MCF 10A (cell line): ENCODE results near the gene PARD3B. TPM values are rescaled to one million over a fixed set of nuclear protein-coding genes. Genes with fewer than 3 reads are reported as not detected.

Experiments
- BruUV-seq: library from RNA; stranded (reverse); fragments of 400-500 nt; replicated peaks from 2 replicates; lab custom pipeline; 2021; lab: Mats Ljungman, UMichigan
- CTCF ChIA-PET: fragments of 300-600 bp; sonication (Branson Sonifier 250); formaldehyde crosslinking; extraction: SDS; loops from one replicate; lab custom pipeline; 2021; ENCODE audit warnings: antibody characterized with exemption, inconsistent platforms; lab: Yijun Ruan, JAX
- POLR2A ChIA-PET: fragments of 300-600, 350-650 bp; sonication (Branson Sonifier 250); formaldehyde crosslinking; extraction: SDS; loops from one replicate; lab custom pipeline; 2020; ENCODE audit warnings: antibody characterized with exemption, inconsistent platforms; lab: Yijun Ruan, JAX
- DNase-seq: peaks from one replicate; pipeline ENCODE4 v3.0.0-alpha.2; 2018; ENCODE audit not compliant: unreplicated experiment
- H3K27ac Mint-ChIP-seq: one replicate; pipeline ENCODE4 v1.8.0; 2022; ENCODE audit warnings: mild to moderate bottlenecking, low read depth, mixed read lengths; ENCODE audit not compliant: unreplicated experiment
- H3K27me3 Mint-ChIP-seq: one replicate; pipeline ENCODE4 v1.8.0; 2022; ENCODE audit warnings: mixed read lengths; ENCODE audit not compliant: insufficient read depth, unreplicated experiment
- H3K36me3 Mint-ChIP-seq: one replicate; pipeline ENCODE4 v1.8.0; 2022; ENCODE audit warnings: mild to moderate bottlenecking, moderate library complexity, mixed read lengths; ENCODE audit not compliant: insufficient read depth, unreplicated experiment
- H3K4me1 Mint-ChIP-seq: one replicate; pipeline ENCODE4 v1.8.0; 2022; ENCODE audit warnings: mixed read lengths; ENCODE audit not compliant: insufficient read depth, unreplicated experiment
- H3K4me3 Mint-ChIP-seq: one replicate; pipeline ENCODE4 v1.8.0; 2022; ENCODE audit warnings: mild to moderate bottlenecking, moderate library complexity, mixed read lengths; ENCODE audit not compliant: unreplicated experiment
- H3K9me3 Mint-ChIP-seq: one replicate; pipeline ENCODE4 v1.8.0; 2022; ENCODE audit warnings: mixed read lengths; ENCODE audit not compliant: unreplicated experiment
- intact Hi-C: fragments of 100-400 bp; cut with micrococcal nuclease; formaldehyde crosslinking; loops from 2 replicates; pipeline ENCODE4 v1.14.1; 2022
- total RNA-seq: library from RNA; stranded (reverse); gene quantifications from 2 replicates; pipeline ENCODE4 v1.2.3, GENCODE V29; 2022
- TF ChIP-seq, protein P1 (sequence below): fragments of 200-600 bp; IDR thresholded peaks from one replicate; pipeline ENCODE4 v1.8.0; 2022; ENCODE audit warnings: antibody characterized with exemption, mild to moderate bottlenecking; ENCODE audit not compliant: unreplicated experiment

The PARD3B gene
- total RNA-seq, 1 experiment from 2014 or later = 11.6 TPM

DNA sequence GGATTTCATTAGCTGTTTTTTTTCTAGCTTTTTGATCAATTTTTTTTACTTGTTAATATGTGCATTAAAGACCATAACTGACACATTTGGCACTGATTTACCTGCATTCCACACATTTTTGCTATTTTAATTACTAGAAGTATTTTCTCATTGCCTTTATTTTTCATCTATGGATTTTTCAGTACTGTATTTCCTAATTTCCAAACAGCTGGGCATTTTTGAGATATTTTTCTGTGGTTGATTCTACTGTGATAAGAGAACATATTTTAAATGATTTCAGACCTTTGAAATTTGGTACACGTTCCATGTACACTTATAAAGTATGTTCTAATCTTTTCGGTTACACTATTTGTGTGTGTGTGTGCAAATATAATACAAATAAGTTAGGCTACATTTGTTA is 135.3 kb downstream of the PARD3B start:
- Mint-ChIP-seq H3K4me1 (peaks cover 13% of the 10 kb centered on the region), H3K36me3 (no peaks in the 10 kb centered on the region), H3K27me3 (no peaks in the 10 kb centered on the region), H3K27ac (no peak overlapping the region), H3K9me3 (no peaks in the 10 kb centered on the region), H3K4me3 (no peak overlapping the region)
- intact Hi-C loops = no loop called here
- ChIA-PET POLR2A (interaction anchor here (0.9 to 1.8 kb wide), 4 partner anchors 11 to 135 kb away, joined by 3 to 6 read pairs (median 4); no protein-coding TSS in a partner anchor), CTCF (interaction anchor here (0.6 kb wide), 2 partner anchors 9 to 14 kb away, joined by 3 read pairs; no protein-coding TSS in a partner anchor)
- TF ChIP-seq, protein P1, sequence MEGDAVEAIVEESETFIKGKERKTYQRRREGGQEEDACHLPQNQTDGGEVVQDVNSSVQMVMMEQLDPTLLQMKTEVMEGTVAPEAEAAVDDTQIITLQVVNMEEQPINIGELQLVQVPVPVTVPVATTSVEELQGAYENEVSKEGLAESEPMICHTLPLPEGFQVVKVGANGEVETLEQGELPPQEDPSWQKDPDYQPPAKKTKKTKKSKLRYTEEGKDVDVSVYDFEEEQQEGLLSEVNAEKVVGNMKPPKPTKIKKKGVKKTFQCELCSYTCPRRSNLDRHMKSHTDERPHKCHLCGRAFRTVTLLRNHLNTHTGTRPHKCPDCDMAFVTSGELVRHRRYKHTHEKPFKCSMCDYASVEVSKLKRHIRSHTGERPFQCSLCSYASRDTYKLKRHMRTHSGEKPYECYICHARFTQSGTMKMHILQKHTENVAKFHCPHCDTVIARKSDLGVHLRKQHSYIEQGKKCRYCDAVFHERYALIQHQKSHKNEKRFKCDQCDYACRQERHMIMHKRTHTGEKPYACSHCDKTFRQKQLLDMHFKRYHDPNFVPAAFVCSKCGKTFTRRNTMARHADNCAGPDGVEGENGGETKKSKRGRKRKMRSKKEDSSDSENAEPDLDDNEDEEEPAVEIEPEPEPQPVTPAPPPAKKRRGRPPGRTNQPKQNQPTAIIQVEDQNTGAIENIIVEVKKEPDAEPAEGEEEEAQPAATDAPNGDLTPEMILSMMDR = no peak
- no TSS peak for BruUV-seq
- no peak for DNase-seq

DNA sequence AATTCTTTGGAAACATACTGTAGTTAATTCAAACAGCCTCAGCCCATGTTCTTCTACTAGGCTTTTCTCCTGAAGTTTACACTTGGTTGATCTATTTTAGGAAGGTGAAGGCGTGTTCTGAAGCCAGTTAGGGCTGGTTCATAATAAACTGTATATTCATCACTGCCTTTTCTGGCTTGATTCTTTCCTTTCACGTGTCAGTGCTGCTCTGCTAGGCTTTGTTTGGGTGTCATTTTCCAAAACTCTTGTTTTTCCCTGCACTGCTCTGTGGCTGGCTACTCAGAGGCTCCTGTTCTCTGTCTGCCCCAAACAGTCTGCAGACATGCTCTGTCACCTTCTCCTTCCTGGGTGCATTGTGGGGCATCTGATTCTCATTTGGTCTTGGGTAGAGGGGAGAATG is 136.1 kb downstream of the PARD3B start:
- Mint-ChIP-seq H3K27ac (peak overlapping the region; percentile 77), H3K27me3 (no peaks in the 10 kb centered on the region), H3K9me3 (no peaks in the 10 kb centered on the region), H3K4me1 (peaks cover 13% of the 10 kb centered on the region), H3K4me3 (no peak overlapping the region), H3K36me3 (no peaks in the 10 kb centered on the region)
- CTCF ChIA-PET = no interaction called here
- intact Hi-C loops = no loop called here
- TF ChIP-seq, protein P1 = no peak
- DNase-seq = peak; percentile 18
- BruUV-seq = no TSS peak
- POLR2A ChIA-PET = no interaction called here

DNA sequence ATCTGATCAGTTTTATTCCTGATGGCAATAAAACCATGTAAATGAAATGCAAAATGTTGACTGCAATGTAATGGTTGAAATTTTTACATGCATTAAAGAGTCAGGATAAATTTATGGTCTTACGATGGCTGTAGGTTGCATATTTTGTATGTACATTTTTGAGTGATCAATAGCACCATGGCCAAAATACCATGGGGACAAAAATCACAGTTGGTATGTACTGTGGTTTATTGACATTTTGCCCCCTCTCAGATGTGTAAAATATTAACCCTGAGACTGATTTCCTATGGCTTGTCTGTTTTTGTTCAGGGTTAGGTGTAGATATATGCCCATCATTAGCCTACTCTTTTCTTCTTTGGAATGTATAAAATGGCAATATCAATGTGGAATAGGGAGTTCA is 138.1 kb downstream of the PARD3B start:
- Mint-ChIP-seq H3K4me1 (peaks cover 13% of the 10 kb centered on the region), H3K9me3 (no peaks in the 10 kb centered on the region), H3K36me3 (no peaks in the 10 kb centered on the region), H3K4me3 (no peak overlapping the region), H3K27me3 (no peaks in the 10 kb centered on the region), H3K27ac (no peak overlapping the region)
- TF ChIP-seq, protein P1 = no peak
- intact Hi-C loops = no loop called here
- ChIA-PET CTCF (no interaction called here), POLR2A (interaction anchor here (0.7 to 1.6 kb wide), 4 partner anchors 9 to 49 kb away, joined by 3 to 5 read pairs (median 3); no protein-coding TSS in a partner anchor)
- DNase-seq = no peak
- no TSS peak for BruUV-seq

DNA sequence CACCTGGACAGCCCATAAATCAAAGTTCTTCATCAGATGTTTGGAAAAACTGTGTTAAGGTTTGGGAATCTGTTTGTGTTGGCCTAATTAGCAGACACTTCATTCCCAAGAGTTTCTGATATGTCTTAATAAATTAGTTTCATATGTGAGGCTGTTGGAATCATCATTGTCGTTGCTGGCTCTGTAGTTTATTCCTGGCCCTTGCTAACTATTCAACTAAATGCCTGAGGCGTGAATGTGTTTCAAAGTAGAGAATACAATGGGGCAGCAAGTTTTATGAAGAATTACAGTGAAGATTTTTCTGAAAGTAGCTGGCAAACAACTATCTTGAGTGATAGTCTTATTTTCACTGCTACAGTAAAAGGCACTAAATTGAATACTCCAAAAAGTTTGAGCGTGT is 141.1 kb downstream of the PARD3B start:
- Mint-ChIP-seq H3K36me3 (no peaks in the 10 kb centered on the region), H3K4me1 (peaks cover 4% of the 10 kb centered on the region), H3K27me3 (no peaks in the 10 kb centered on the region), H3K9me3 (no peaks in the 10 kb centered on the region), H3K27ac (no peak overlapping the region), H3K4me3 (no peak overlapping the region)
- CTCF ChIA-PET = interaction anchor here (1.3 kb wide), 1 partner anchor 216 kb away, joined by 4 read pairs; no protein-coding TSS in a partner anchor
- BruUV-seq = no TSS peak
- TF ChIP-seq, protein P1 = no peak
- DNase-seq = no peak
- intact Hi-C loops = no loop called here
- POLR2A ChIA-PET = no interaction called here
